Mesodermal cell (in vitro differentiated cells): ENCODE measurements around the gene PLG. TPM values are rescaled to one million over a fixed set of nuclear protein-coding genes. Genes with fewer than 3 reads are reported as not detected.
"Not testable (repeated sequence)": the region's sequence is repeated elsewhere in the genome, so short reads cannot be mapped to it uniquely, and the experiment has no call there.

Experiments used
- H3K27ac ChIP-seq: 2 replicates; pipeline ENCODE4 v1.7.0; 2013; ENCODE audit warnings: mild to moderate bottlenecking, low read depth, low read length, moderate library complexity; ENCODE audit not compliant: severe bottlenecking
- H3K36me3 ChIP-seq: 2 replicates; pipeline ENCODE4 v1.7.1; 2013; ENCODE audit warnings: mild to moderate bottlenecking, low read length, moderate library complexity; ENCODE audit not compliant: control insufficient read depth, insufficient read depth
- H3K4me1 ChIP-seq: one replicate; pipeline ENCODE4 v1.7.1; 2013; ENCODE audit warnings: mild to moderate bottlenecking, low read length; ENCODE audit not compliant: insufficient read depth, control insufficient read depth, poor library complexity, severe bottlenecking
- H3K4me3 ChIP-seq: 2 replicates; pipeline ENCODE4 v1.7.0; 2013; ENCODE audit warnings: low read length, control low read depth, mild to moderate bottlenecking; ENCODE audit not compliant: insufficient read depth, poor library complexity, severe bottlenecking; ENCODE audit errors: extremely low read depth
- H3K9me3 ChIP-seq: 2 replicates; pipeline ENCODE4 v1.7.1; 2013; ENCODE audit warnings: mild to moderate bottlenecking, low read length, moderate library complexity; ENCODE audit not compliant: control insufficient read depth
- WGBS, 2 experiments: methylation state at CpG; one replicate each; pipeline ENCODE4 v1.1.5; 2013; ENCODE audit warnings: missing lambda C conversion rate in 2 of 2; ENCODE audit not compliant: insufficient coverage in 2 of 2; 5-methylcytosine and 5-hydroxymethylcytosine counted together
- polyA plus RNA-seq, 2 experiments: library from polyadenylated mRNA; stranded (reverse); fragments of 50-300 nt; gene quantifications; one replicate each; pipeline ENCODE4 v1.2.3, GENCODE V29; 2013

PLG gene
- not detected for polyA plus RNA-seq (2013, experiment 1 of 2)
- polyA plus RNA-seq (2013, experiment 2 of 2): not detected

GRCh38 chr6:160701918-160702680 lies at the start of gene PLG:
PLG (plus strand) TSS chr6:160702244; CDS start chr6:160702305, 61 bp downstream.
- 76 to 98% methylated on average over 2 to 4 of the region's 6 CpGs for WGBS, 2 experiments
- not testable (repeated sequence) for H3K4me1 ChIP-seq

DNA sequence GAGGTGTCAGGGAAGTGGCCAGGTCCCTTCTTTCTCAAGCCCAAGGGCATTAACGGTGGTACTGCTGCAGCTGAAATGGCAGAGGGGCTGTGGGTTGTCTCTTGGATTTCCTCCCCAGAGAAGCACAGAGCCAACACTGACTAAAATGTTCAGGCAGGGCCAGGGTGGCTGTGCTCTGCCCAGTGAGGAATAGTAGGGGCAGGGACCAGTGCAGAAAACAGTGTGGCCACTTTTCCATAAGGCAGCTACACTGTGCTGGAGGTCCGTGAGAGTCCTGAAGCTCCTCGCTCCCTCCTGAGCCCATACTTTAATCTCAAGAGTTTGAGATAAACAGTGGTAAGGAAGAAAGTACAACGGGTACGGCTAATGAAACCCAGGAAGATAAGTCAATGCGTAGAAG lies 42.5 kb upstream of the PLG start:
- Histone ChIP-seq H3K27ac (no peak overlapping the region), H3K4me3 (no peak overlapping the region), H3K36me3 (no peaks in the 10 kb centered on the region), H3K4me1 (no peaks in the 10 kb centered on the region), H3K9me3 (no peaks in the 10 kb centered on the region)
- WGBS, 2 experiments: 86% methylated on average over 2 of the region's 6 CpGs; no CpG with 5 or more reads in 1 of the 2 experiments

More at GRCh38 chr6:160701918-160702680, at the start of gene PLG:
- not testable (repeated sequence) for H3K36me3 ChIP-seq, H3K9me3 ChIP-seq, H3K4me3 ChIP-seq, H3K27ac ChIP-seq

DNA sequence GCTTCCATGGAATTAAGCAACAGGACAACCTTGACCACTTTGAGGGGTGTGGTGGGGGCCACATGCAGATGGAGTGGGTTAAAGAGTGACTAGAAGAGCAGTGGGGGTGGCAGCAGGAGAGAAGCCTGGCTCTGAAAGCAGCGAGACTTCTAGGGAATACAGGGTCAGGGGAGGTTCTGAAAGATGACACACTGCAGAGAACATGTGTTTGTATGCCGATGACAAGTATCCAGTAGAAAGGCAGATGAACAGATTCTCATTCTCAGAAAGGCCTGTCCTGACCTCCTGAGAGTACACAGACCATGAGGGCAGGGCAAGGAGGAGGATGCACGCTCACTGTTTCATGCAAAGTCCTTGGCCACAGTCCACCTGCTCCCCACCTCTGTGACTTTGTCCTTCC lies 40.8 kb upstream of the PLG start:
- 84 to 94% methylated on average over 3 of the region's 3 CpGs for WGBS, 2 experiments
- H3K4me3 ChIP-seq: no peak overlapping the region
- H3K27ac ChIP-seq: no peak overlapping the region
- H3K36me3 ChIP-seq: no peaks in the 10 kb centered on the region
- no peaks in the 10 kb centered on the region for H3K9me3 ChIP-seq
- H3K4me1 ChIP-seq: no peaks in the 10 kb centered on the region

DNA sequence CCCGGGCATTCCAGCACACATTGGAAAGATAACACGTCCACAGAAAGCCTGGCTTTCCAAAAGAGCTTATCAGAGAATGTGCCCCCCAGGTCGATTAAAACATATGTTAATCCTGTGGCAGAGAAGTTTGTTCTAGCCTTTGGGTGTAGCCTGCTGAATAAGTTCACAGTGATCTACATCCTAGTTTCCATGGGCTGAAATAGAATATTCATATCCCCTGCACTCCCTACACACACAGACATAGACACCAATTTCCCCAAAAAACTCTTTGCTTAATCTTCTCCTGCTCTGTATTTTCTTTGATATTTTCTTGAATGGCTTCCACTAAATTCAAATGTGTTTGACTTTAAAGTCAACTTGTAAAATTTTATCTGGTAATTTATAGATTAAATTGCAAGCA lies 39.6 kb upstream of the PLG start:
- 29 to 31% methylated on average over 1 to 2 of the region's 3 CpGs for WGBS, 2 experiments
- H3K9me3 ChIP-seq: no peaks in the 10 kb centered on the region
- no peak overlapping the region for H3K4me3 ChIP-seq
- no peaks in the 10 kb centered on the region for H3K36me3 ChIP-seq
- no peaks in the 10 kb centered on the region for H3K4me1 ChIP-seq
- H3K27ac ChIP-seq: no peak overlapping the region

DNA sequence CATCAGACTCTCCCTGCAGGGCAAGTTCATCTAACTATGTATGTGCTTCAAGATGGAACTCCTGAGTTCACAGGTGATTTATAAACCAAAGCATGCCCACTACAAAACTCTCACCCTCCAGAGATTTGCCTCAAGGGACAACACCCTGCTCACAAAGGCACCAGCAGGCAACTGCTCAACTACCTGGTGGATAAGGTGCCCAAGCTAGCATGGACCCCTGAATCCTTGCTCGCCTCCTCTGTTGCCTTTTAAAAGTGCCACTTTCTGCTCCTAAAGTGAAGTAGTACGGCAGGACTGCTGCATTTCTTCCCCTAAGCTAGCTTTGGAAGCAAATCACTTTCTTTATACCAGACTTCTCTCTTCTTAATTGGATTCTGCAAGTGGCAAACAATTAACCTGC lies 39.2 kb upstream of the PLG start:
- Histone ChIP-seq H3K9me3 (no peaks in the 10 kb centered on the region), H3K4me1 (no peaks in the 10 kb centered on the region), H3K4me3 (no peak overlapping the region), H3K27ac (no peak overlapping the region), H3K36me3 (no peaks in the 10 kb centered on the region)
- 65 to 68% methylated on average over 2 of the region's 2 CpGs for WGBS, 2 experiments

DNA sequence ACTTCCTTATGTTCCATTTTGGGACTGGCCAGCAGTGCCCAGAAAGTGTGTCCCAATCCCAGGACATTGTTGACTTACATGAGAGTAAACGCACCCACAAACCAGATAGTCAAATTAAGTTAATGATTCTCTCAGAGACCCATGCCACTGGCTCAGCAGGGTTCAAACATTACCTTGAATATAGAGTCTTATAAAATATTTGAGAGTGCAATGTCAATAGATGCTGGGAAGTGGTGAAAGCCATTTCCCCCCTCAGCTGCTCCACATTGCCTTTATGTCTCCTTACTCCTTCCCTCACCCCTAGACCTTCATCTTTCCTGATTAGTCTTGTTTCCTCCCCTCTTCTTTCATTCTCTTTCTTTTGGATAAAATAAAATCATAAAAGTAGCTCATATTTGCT lies 37.8 kb upstream of the PLG start, which contains the start of gene LPA:
LPA (minus strand) TSS at position 78 of the 400 bp plus-strand sequence; CDS start at position 17, 61 bp downstream.
- H3K4me1 ChIP-seq, H3K4me3 ChIP-seq, H3K36me3 ChIP-seq, H3K27ac ChIP-seq, H3K9me3 ChIP-seq: not testable (repeated sequence)
- WGBS, 2 experiments: no CpG with 5 or more reads among the region's 1 CpG

DNA sequence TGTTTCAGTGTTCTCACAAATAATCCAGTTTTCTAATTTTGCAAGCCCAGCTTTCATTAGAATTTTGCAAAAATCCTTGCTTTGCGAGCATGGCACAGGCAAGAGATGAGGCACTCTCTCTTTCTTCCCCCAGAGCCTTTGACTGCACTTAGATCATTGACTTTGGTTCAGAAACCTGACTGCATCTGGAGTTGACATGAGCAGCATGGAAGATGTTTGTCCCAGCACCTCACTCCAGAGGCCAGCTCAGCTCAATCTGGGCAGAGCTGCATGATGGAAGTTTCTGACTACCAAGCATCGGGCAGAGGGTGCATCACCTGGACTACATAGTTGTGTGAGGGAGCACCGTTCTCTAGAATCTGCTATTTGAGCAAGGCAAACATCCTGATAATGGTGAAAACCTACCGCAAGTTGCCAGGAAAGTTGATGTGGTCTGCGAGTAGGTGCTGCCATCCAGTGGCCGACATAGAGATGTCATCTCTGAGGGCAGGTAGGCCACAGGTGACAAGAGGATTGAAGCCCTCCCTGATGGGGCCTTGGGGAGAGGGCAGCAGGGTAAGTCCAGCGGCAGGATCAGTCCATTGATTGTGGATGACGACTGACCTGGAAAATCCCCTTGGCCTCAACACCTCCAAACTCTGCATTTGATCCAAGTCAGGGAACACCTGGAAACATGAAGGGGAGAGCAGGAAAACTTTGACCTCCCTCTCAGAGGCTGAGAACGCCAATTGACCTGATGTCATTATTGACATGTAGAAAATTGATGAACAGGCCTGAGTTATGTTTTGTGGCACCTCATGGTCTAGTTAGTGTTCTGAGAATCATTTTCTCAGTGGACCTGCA lies 34.2 kb upstream of the PLG start:
- Histone ChIP-seq H3K4me1 (no peaks in the 10 kb centered on the region), H3K27ac (no peak overlapping the region), H3K36me3 (no peaks in the 10 kb centered on the region), H3K4me3 (no peak overlapping the region), H3K9me3 (no peaks in the 10 kb centered on the region)
- 33 to 35% methylated on average over 6 to 9 of the region's 9 CpGs for WGBS, 2 experiments

GRCh38 chr6:160668589-160668988 lies 33.5 kb upstream of the PLG start:
- Histone ChIP-seq H3K9me3 (no peaks in the 10 kb centered on the region), H3K27ac (no peak overlapping the region), H3K36me3 (no peaks in the 10 kb centered on the region), H3K4me3 (no peak overlapping the region), H3K4me1 (no peaks in the 10 kb centered on the region)
- 67 to 68% methylated on average over 2 of the region's 2 CpGs for WGBS, 2 experiments

DNA sequence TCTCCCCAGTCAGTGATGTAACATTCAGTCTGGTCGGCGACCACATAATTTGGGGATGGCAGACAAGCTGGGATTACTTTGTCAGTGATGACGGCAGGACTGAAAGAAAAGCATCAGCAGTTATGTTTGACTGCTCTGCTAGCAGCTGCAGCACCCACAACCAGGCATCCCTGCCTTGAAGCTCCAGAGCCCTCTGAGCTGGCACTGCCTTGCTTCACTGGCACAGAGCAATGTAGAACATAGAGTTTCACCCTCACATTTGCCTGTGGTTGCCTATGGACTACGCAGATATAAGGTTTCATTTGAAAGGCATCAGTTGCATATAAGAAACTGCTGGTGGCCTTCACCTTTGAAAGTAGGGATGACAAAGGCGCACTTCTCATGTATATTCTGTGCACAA lies 25.6 kb upstream of the PLG start:
- not testable (repeated sequence) for H3K4me3 ChIP-seq, H3K36me3 ChIP-seq, H3K27ac ChIP-seq, H3K9me3 ChIP-seq, H3K4me1 ChIP-seq
- WGBS, 2 experiments: 89 to 93% methylated on average over 4 to 5 of the region's 5 CpGs

DNA sequence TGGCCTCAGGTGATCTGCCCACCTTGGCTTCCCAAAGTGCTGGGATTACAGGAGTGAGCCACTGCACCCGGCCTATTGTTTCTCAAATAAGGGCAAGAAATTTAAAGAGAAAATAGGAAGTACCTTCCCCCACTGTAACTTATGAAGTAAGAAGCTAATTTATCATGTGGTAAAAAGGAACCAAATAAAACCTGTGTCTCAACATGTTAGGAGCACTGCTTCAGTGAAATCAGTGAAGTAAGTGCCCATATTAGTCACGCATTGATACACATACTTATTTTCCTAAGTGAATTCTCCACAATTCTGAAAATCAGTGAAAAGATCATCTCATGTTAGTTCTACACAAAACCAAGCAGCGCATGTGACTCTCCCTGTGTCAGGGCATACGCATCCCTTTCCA lies 23.8 kb upstream of the PLG start:
- H3K4me1 ChIP-seq: no peaks in the 10 kb centered on the region
- WGBS, 2 experiments: 88 to 92% methylated on average over 2 of the region's 4 CpGs
- no peaks in the 10 kb centered on the region for H3K36me3 ChIP-seq
- no peak overlapping the region for H3K27ac ChIP-seq
- no peak overlapping the region for H3K4me3 ChIP-seq
- no peaks in the 10 kb centered on the region for H3K9me3 ChIP-seq
